ENCODE measurements around the gene GPBP1L1. TPM values are rescaled to one million over a fixed set of nuclear protein-coding genes. Genes with fewer than 3 reads are reported as not detected.

GPBP1L1 gene
- total and polyA plus RNA-seq, 7 experiments from 2014 or later = 104 to 180 (median 112) TPM

- Mint-ChIP-seq H3K27ac (peak overlapping the region in 1 of 9 donors; percentile 75), H3K4me1 (peaks cover 2 to 19% (median 6%) of the 10 kb centered on the region in 7 donors)
Observed at GRCh38 chr1:45654540-45655280, 31.6 kb downstream of the GPBP1L1 start.

GRCh38 chr1:45647248-45648021 lies 38.9 kb downstream of the GPBP1L1 start:
- Mint-ChIP-seq H3K27ac (peak overlapping the region in 6 of 9 donors; percentile 34 to 83 (median 49)), H3K36me3 (peaks cover 0 to 24% (median 7%) of the 10 kb centered on the region in 5 donors)

More at GRCh38 chr1:45654540-45655280, 31.6 kb downstream of the GPBP1L1 start:
- CTCF ChIA-PET = interaction anchor here (0.6 kb wide), 1 partner anchor 941 kb away, joined by 4 read pairs; no protein-coding TSS in a partner anchor
- no peak overlapping the region for H3K4me3 ChIP-seq (ENCODE audit: low read length)
- Mint-ChIP-seq H3K9me3 (no peaks in the 10 kb centered on the region), H3K4me3 (no peak overlapping the region), H3K27me3 (no peaks in the 10 kb centered on the region), H3K36me3 (peaks cover 13 to 43% (median 31%) of the 10 kb centered on the region in 5 donors)
- peaks cover 34 to 90% (median 50%) of the 10 kb centered on the region in 3 experiments for H3K36me3 ChIP-seq (ENCODE audit: control insufficient read depth in 2 of 3, insufficient read depth in 3 of 3, low read length in 3 of 3)
- intact Hi-C loops (cut with micrococcal nuclease) = no loop called here
- no peaks in the 10 kb centered on the region for H3K27me3 ChIP-seq (ENCODE audit: control insufficient read depth in 2 of 2, insufficient read depth in 2 of 2, low read length in 2 of 2)
- no peaks in the 10 kb centered on the region for H3K9me3 ChIP-seq (ENCODE audit: control insufficient read depth in 2 of 3, low read length in 3 of 3)
- H3K4me1 ChIP-seq (ENCODE audit: control insufficient read depth in 2 of 2, insufficient read depth in 2 of 2, low read length in 2 of 2) = no peaks in the 10 kb centered on the region
- DNase-seq (no peak), ATAC-seq (no peak)
- no peak overlapping the region for H3K27ac ChIP-seq (ENCODE audit: low read depth, low read length)
- POLR2A ChIA-PET = no interaction called here

GRCh38 chr1:45644661-45645060 lies 41.7 kb downstream of the GPBP1L1 start:
- H3K9me3 ChIP-seq (ENCODE audit: control insufficient read depth in 2 of 3, low read length in 3 of 3) = no peaks in the 10 kb centered on the region
- peaks cover 6 to 26% (median 8%) of the 10 kb centered on the region in 5 donors for H3K36me3 Mint-ChIP-seq
- H3K4me1 ChIP-seq (ENCODE audit: control insufficient read depth in 2 of 2, insufficient read depth in 2 of 2, low read length in 2 of 2) = no peaks in the 10 kb centered on the region
- DNase-seq (no peak), ATAC-seq (no peak)
- H3K9me3 Mint-ChIP-seq = no peaks in the 10 kb centered on the region
- POLR2A ChIA-PET = interaction anchor here (2.3 kb wide), 1 partner anchor 41 kb away, joined by 10 read pairs; the partner anchor contains the start of gene GPBP1L1
- peaks cover 5 to 22% (median 7%) of the 10 kb centered on the region in 3 experiments for H3K36me3 ChIP-seq (ENCODE audit: control insufficient read depth in 2 of 3, insufficient read depth in 3 of 3, low read length in 3 of 3)
- H3K4me3 Mint-ChIP-seq = no peak overlapping the region
- H3K27ac Mint-ChIP-seq = peak overlapping the region in 4 of 9 donors; percentile 21 to 45 (median 36)
- no peak overlapping the region for H3K27ac ChIP-seq (ENCODE audit: low read depth, low read length)
- H3K4me3 ChIP-seq (ENCODE audit: low read length) = no peak overlapping the region
- CTCF ChIA-PET = interaction anchor here (1.2 to 1.5 kb wide), 2 partner anchors 42 to 132 kb away, joined by 3 to 5 read pairs; partner anchors contain the start of gene GPBP1L1
- intact Hi-C loops (cut with micrococcal nuclease) = no loop called here
- no peaks in the 10 kb centered on the region for H3K27me3 ChIP-seq (ENCODE audit: control insufficient read depth in 2 of 2, insufficient read depth in 2 of 2, low read length in 2 of 2)
- no peaks in the 10 kb centered on the region for H3K27me3 Mint-ChIP-seq
- H3K4me1 Mint-ChIP-seq = peaks cover 0 to 25% (median 21%) of the 10 kb centered on the region in 7 donors

More at GRCh38 chr1:45647248-45648021, 38.9 kb downstream of the GPBP1L1 start:
- Histone ChIP-seq H3K27me3 (ENCODE audit: control insufficient read depth in 2 of 2, insufficient read depth in 2 of 2, low read length in 2 of 2) (no peaks in the 10 kb centered on the region), H3K36me3 (ENCODE audit: control insufficient read depth in 2 of 3, insufficient read depth in 3 of 3, low read length in 3 of 3) (peaks cover 11 to 27% (median 19%) of the 10 kb centered on the region in 3 experiments), H3K9me3 (ENCODE audit: control insufficient read depth in 2 of 3, low read length in 3 of 3) (no peaks in the 10 kb centered on the region), H3K4me1 (ENCODE audit: control insufficient read depth in 2 of 2, insufficient read depth in 2 of 2, low read length in 2 of 2) (no peaks in the 10 kb centered on the region), H3K4me3 (ENCODE audit: low read length) (no peak overlapping the region), H3K27ac (ENCODE audit: low read depth, low read length) (no peak overlapping the region)
- no peaks in the 10 kb centered on the region for H3K9me3 Mint-ChIP-seq
- POLR2A ChIA-PET = interaction anchor here (0.7 kb wide), 1 partner anchor 39 kb away, joined by 4 read pairs; the partner anchor contains the start of gene GPBP1L1
- H3K27me3 Mint-ChIP-seq = no peaks in the 10 kb centered on the region
- CTCF ChIA-PET = no interaction called here
- peak overlapping the region in 1 of 10 donors; percentile 6 for H3K4me3 Mint-ChIP-seq
- peaks cover 0 to 35% (median 27%) of the 10 kb centered on the region in 7 donors for H3K4me1 Mint-ChIP-seq
- DNase-seq = no peak
- intact Hi-C loops (cut with micrococcal nuclease) = no loop called here
- ATAC-seq = peak; percentile 61

DNA sequence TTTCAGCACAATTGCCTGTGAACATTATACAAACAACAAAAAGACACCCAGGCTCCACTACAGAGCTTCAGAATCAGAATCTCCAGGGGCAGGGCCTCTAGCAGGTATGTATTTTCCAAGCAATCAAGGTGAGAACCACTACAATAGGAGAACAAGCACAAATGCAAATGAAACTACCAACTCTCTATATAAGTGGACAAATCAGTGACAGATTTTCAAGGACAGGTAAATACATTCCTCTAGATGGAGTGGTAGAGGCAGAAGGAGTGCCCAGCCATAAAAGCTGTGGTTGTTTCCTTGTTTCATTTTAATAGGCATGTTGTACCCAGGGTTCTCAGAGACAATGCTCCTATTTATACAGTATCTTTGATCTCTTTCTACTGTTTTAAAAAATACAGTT lies 42.4 kb downstream of the GPBP1L1 start:
- Histone ChIP-seq H3K36me3 (ENCODE audit: control insufficient read depth in 2 of 3, insufficient read depth in 3 of 3, low read length in 3 of 3) (peaks cover 4 to 26% (median 9%) of the 10 kb centered on the region in 3 experiments), H3K4me1 (ENCODE audit: control insufficient read depth in 2 of 2, insufficient read depth in 2 of 2, low read length in 2 of 2) (no peaks in the 10 kb centered on the region), H3K4me3 (ENCODE audit: low read length) (no peak overlapping the region), H3K27me3 (ENCODE audit: control insufficient read depth in 2 of 2, insufficient read depth in 2 of 2, low read length in 2 of 2) (no peaks in the 10 kb centered on the region), H3K9me3 (ENCODE audit: control insufficient read depth in 2 of 3, low read length in 3 of 3) (no peaks in the 10 kb centered on the region), H3K27ac (ENCODE audit: low read depth, low read length) (no peak overlapping the region)
- CTCF ChIA-PET = no interaction called here
- no peaks in the 10 kb centered on the region for H3K9me3 Mint-ChIP-seq
- H3K27me3 Mint-ChIP-seq = no peaks in the 10 kb centered on the region
- POLR2A ChIA-PET = interaction anchor here (2.3 kb wide), 1 partner anchor 42 kb away, joined by 10 read pairs; the partner anchor contains the start of gene GPBP1L1
- no peak for DNase-seq
- intact Hi-C loops (cut with micrococcal nuclease) = no loop called here
- peaks cover 0 to 25% (median 20%) of the 10 kb centered on the region in 7 donors for H3K4me1 Mint-ChIP-seq
- no peak for ATAC-seq
- no peak overlapping the region for H3K4me3 Mint-ChIP-seq
- peak overlapping the region in 4 of 9 donors; percentile 14 to 75 (median 38) for H3K27ac Mint-ChIP-seq
- peaks cover 6 to 26% (median 8%) of the 10 kb centered on the region in 5 donors for H3K36me3 Mint-ChIP-seq

DNA sequence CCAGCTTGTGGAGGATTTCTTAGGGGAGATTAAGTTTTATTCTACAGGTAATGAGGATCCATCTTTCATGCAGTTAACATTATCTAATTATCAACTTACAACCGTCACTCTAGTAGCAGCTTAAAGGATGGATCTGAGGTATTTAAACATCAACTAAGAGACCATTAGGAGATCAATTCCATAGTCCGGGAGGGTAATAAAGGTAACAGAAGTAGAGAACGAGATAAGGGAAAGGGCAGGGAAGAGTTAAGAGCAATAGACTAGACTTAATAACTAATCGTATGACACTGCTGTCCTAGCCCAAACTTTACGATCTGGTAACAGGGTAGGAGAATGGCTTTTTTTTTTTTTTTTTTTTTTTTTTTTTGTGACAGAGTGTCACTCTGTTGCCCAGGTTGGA lies 43.0 kb downstream of the GPBP1L1 start:
- Mint-ChIP-seq H3K27me3 (no peaks in the 10 kb centered on the region), H3K4me1 (peaks cover 0 to 23% (median 18%) of the 10 kb centered on the region in 7 donors), H3K36me3 (peaks cover 6 to 23% (median 8%) of the 10 kb centered on the region in 5 donors), H3K4me3 (no peak overlapping the region), H3K9me3 (no peaks in the 10 kb centered on the region), H3K27ac (peak overlapping the region in 5 of 9 donors; percentile 21 to 70 (median 62))
- CTCF ChIA-PET = interaction anchor here (0.7 kb wide), 1 partner anchor 35 kb away, joined by 3 read pairs; no protein-coding TSS in a partner anchor
- POLR2A ChIA-PET = interaction anchor here (2.3 kb wide), 1 partner anchor 43 kb away, joined by 10 read pairs; the partner anchor contains the start of gene GPBP1L1
- H3K9me3 ChIP-seq (ENCODE audit: control insufficient read depth in 2 of 3, low read length in 3 of 3) = no peaks in the 10 kb centered on the region
- no peak overlapping the region for H3K27ac ChIP-seq (ENCODE audit: low read depth, low read length)
- intact Hi-C loops (cut with micrococcal nuclease) = no loop called here
- no peak for DNase-seq
- ATAC-seq = no peak
- H3K4me1 ChIP-seq (ENCODE audit: control insufficient read depth in 2 of 2, insufficient read depth in 2 of 2, low read length in 2 of 2) = no peaks in the 10 kb centered on the region
- no peak overlapping the region for H3K4me3 ChIP-seq (ENCODE audit: low read length)
- H3K36me3 ChIP-seq (ENCODE audit: control insufficient read depth in 2 of 3, insufficient read depth in 3 of 3, low read length in 3 of 3) = peaks cover 7 to 32% (median 8%) of the 10 kb centered on the region in 3 experiments
- H3K27me3 ChIP-seq (ENCODE audit: control insufficient read depth in 2 of 2, insufficient read depth in 2 of 2, low read length in 2 of 2) = no peaks in the 10 kb centered on the region

GRCh38 chr1:45640293-45640692 lies 46.0 kb downstream of the GPBP1L1 start:
- no peak overlapping the region for H3K4me3 Mint-ChIP-seq
- peaks cover 5 to 14% (median 7%) of the 10 kb centered on the region in 5 donors for H3K36me3 Mint-ChIP-seq
- H3K4me1 Mint-ChIP-seq = peaks cover 0 to 10% (median 5%) of the 10 kb centered on the region in 7 donors
- H3K27ac Mint-ChIP-seq = peak overlapping the region in 1 of 9 donors; percentile 27
- ChIA-PET CTCF (no interaction called here), POLR2A (no interaction called here)
- DNase-seq = no peak
- H3K36me3 ChIP-seq (ENCODE audit: control insufficient read depth in 2 of 3, insufficient read depth in 3 of 3, low read length in 3 of 3) = peaks cover 7 to 58% (median 30%) of the 10 kb centered on the region in 3 experiments
- no peaks in the 10 kb centered on the region for H3K27me3 Mint-ChIP-seq
- no peak overlapping the region for H3K4me3 ChIP-seq (ENCODE audit: low read length)
- H3K27me3 ChIP-seq (ENCODE audit: control insufficient read depth in 2 of 2, insufficient read depth in 2 of 2, low read length in 2 of 2) = no peaks in the 10 kb centered on the region
- no peaks in the 10 kb centered on the region for H3K4me1 ChIP-seq (ENCODE audit: control insufficient read depth in 2 of 2, insufficient read depth in 2 of 2, low read length in 2 of 2)
- H3K9me3 Mint-ChIP-seq = no peaks in the 10 kb centered on the region
- intact Hi-C loops (cut with micrococcal nuclease) = no loop called here
- H3K27ac ChIP-seq (ENCODE audit: low read depth, low read length) = no peak overlapping the region
- ATAC-seq = no peak
- no peaks in the 10 kb centered on the region for H3K9me3 ChIP-seq (ENCODE audit: control insufficient read depth in 2 of 3, low read length in 3 of 3)

Data from naive thymus-derived CD4-positive, alpha-beta T cell (primary cell).